Measurements from ENCODE around the gene ESYT3.

The ESYT3 gene

DNA sequence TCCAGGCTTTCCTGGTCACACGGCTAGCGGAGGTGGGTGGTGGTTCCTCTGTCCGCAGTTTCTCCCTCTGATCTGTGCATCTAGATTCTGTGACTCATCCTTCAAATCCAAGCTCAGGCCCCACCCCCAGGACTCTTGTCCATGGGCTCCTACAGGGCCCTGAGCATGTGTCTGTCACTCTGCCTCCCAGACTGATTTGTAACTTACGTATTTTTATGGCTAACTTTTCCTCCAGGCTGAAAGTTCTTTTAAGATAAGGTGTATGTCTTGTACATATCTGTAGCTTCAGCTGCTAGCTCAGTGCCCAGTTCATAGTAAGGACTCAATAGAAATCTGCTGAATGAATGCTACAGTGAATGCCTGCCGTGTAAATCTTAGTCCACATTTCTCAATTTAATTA lies 8.0 kb downstream of the ESYT3 start:
- H3K27ac ChIP-seq (ENCODE audit: insufficient read depth in 1 of 2, low read depth in 1 of 2, low read length in 2 of 2, poor library complexity in 1 of 2, severe bottlenecking in 2 of 2) = no peak overlapping the region
- H3K27me3 ChIP-seq (replicated peaks in 2 of 5; ENCODE audit: control insufficient read depth in 4 of 5, insufficient read depth in 5 of 5, low read length in 4 of 5) = peaks cover 0 to 7% (median 1%) of the 10 kb centered on the region in 5 experiments
- H3K36me3 ChIP-seq (ENCODE audit: control insufficient read depth in 4 of 4, insufficient read depth in 4 of 4, low read length in 3 of 4) = no peaks in the 10 kb centered on the region
- CTCF ChIA-PET = interaction anchor here (0.6 to 1.0 kb wide), 2 partner anchors 8 to 25 kb away, joined by 3 read pairs; partner anchors contain the start of gene ESYT3
- POLR2A ChIA-PET = no interaction called here
- no peak overlapping the region for H3K4me3 ChIP-seq (ENCODE audit: control insufficient read depth in 1 of 7, extremely low read depth in 1 of 7, insufficient read depth in 4 of 7, low read depth in 2 of 7, low read length in 6 of 7)
- H3K9me3 ChIP-seq (ENCODE audit: control extremely low read depth in 1 of 5, control insufficient read depth in 4 of 5, insufficient read depth in 2 of 5, low read depth in 1 of 5, low read length in 4 of 5) = no peaks in the 10 kb centered on the region
- WGBS (ENCODE audit: insufficient coverage) = 96% methylated on average over 3 of the region's 5 CpGs
- DNase-seq = peak in 1 of 3 donors; percentile 10
- no peaks in the 10 kb centered on the region for H3K4me1 ChIP-seq (ENCODE audit: control extremely low read depth in 1 of 4, control insufficient read depth in 4 of 4, insufficient read depth in 4 of 4, low read length in 3 of 4)

DNA sequence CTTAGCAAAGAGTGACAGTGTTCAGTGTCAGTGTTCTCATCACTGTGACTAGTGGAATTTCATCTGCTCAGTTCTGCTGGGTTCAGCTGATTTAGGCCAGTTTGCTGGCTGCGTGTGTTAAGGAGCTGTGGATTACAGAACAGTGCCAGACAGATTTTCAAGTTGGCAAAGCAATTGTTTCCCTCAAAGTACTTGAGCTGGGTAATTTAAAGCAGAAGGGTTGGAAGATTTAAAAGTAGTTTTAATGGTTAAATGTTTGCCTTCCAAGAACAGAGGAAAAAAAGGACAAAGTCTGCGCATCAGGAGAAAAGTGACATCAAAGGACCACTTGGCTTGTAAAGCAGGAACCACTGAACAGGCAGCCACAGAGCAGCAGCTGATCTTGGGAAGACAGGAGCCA lies 8.7 kb downstream of the ESYT3 start:
- no peaks in the 10 kb centered on the region for H3K36me3 ChIP-seq (ENCODE audit: control insufficient read depth in 4 of 4, insufficient read depth in 4 of 4, low read length in 3 of 4)
- peaks cover 0 to 4% (median 1%) of the 10 kb centered on the region in 5 experiments for H3K27me3 ChIP-seq (replicated peaks in 2 of 5; ENCODE audit: control insufficient read depth in 4 of 5, insufficient read depth in 5 of 5, low read length in 4 of 5)
- DNase-seq = no peak
- WGBS (ENCODE audit: insufficient coverage) = 100% methylated on average over 2 of the region's 2 CpGs
- H3K27ac ChIP-seq (ENCODE audit: insufficient read depth in 1 of 2, low read depth in 1 of 2, low read length in 2 of 2, poor library complexity in 1 of 2, severe bottlenecking in 2 of 2) = no peak overlapping the region
- POLR2A ChIA-PET = no interaction called here
- no peaks in the 10 kb centered on the region for H3K9me3 ChIP-seq (ENCODE audit: control extremely low read depth in 1 of 5, control insufficient read depth in 4 of 5, insufficient read depth in 2 of 5, low read depth in 1 of 5, low read length in 4 of 5)
- CTCF ChIA-PET = interaction anchor here (0.6 to 1.0 kb wide), 2 partner anchors 9 to 26 kb away, joined by 3 read pairs; partner anchors contain the start of gene ESYT3
- H3K4me3 ChIP-seq (ENCODE audit: control insufficient read depth in 1 of 7, extremely low read depth in 1 of 7, insufficient read depth in 4 of 7, low read depth in 2 of 7, low read length in 6 of 7) = no peak overlapping the region
- no peaks in the 10 kb centered on the region for H3K4me1 ChIP-seq (ENCODE audit: control extremely low read depth in 1 of 4, control insufficient read depth in 4 of 4, insufficient read depth in 4 of 4, low read length in 3 of 4)

DNA sequence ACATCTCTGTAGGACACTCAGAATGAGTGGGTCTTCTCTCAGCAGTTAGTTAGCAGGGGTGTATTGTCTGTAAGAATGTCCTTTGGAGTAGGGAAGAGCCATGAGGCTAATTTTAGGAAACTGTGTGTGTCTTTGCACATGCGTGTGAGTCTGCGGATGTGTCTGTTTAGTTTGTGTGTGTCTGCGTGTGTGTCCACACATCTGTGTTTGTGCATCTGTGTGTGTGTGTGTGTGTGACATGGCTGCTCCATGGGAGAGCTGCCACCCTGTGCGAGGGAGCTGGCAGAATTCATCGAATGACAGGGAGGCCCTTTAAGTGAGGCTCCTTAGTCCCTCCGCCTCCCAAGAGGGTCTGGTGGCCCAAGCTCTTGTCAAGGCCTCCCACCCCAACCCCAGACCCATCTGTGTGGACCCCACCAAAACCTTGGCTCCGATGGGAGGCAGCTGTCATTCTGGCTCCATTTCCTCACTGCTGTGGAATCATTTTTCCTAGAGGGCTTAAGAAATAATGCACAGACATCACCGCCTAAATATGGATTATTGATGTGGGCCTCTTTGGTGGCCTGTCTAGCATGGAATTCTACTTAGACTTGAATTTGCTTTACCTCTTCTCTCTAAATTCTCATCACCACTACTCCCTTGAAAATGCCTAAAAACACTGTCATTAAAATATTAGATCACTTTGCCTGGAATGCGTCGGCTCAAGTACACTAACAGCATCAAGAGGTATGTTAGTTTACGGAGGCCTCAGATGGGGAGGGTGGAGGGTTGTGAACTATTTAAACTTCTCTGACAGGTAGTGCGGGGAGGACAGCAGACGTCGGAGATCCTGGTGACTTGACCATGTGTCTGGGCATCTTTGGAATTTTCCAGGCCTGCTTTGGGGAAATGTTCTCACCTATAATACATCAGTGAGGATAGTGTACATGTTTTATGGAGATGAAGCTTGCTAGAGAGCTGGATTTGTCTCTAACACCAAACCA lies 9.4 kb downstream of the ESYT3 start:
- Histone ChIP-seq H3K4me3 (ENCODE audit: control insufficient read depth in 1 of 7, extremely low read depth in 1 of 7, insufficient read depth in 4 of 7, low read depth in 2 of 7, low read length in 6 of 7) (no peak overlapping the region), H3K27ac (ENCODE audit: insufficient read depth in 1 of 2, low read depth in 1 of 2, low read length in 2 of 2, poor library complexity in 1 of 2, severe bottlenecking in 2 of 2) (no peak overlapping the region), H3K27me3 (replicated peaks in 2 of 5; ENCODE audit: control insufficient read depth in 4 of 5, insufficient read depth in 5 of 5, low read length in 4 of 5) (peaks cover 0 to 4% (median 0%) of the 10 kb centered on the region in 5 experiments), H3K36me3 (ENCODE audit: control insufficient read depth in 4 of 4, insufficient read depth in 4 of 4, low read length in 3 of 4) (no peaks in the 10 kb centered on the region), H3K9me3 (ENCODE audit: control extremely low read depth in 1 of 5, control insufficient read depth in 4 of 5, insufficient read depth in 2 of 5, low read depth in 1 of 5, low read length in 4 of 5) (no peaks in the 10 kb centered on the region), H3K4me1 (ENCODE audit: control extremely low read depth in 1 of 4, control insufficient read depth in 4 of 4, insufficient read depth in 4 of 4, low read length in 3 of 4) (no peaks in the 10 kb centered on the region)
- no peak for DNase-seq
- ChIA-PET CTCF (no interaction called here), POLR2A (interaction anchor here (0.5 kb wide), 1 partner anchor 712 kb away, joined by 7 read pairs; no protein-coding TSS in a partner anchor)
- WGBS (ENCODE audit: insufficient coverage) = 98% methylated on average over 7 of the region's 14 CpGs

- H3K27me3 ChIP-seq (replicated peaks in 2 of 5; ENCODE audit: control insufficient read depth in 4 of 5, insufficient read depth in 5 of 5, low read length in 4 of 5) = no peaks in the 10 kb centered on the region
- no peaks in the 10 kb centered on the region for H3K36me3 ChIP-seq (ENCODE audit: control insufficient read depth in 4 of 4, insufficient read depth in 4 of 4, low read length in 3 of 4)
- no peaks in the 10 kb centered on the region for H3K9me3 ChIP-seq (ENCODE audit: control extremely low read depth in 1 of 5, control insufficient read depth in 4 of 5, insufficient read depth in 2 of 5, low read depth in 1 of 5, low read length in 4 of 5)
- no peak overlapping the region for H3K27ac ChIP-seq (ENCODE audit: insufficient read depth in 1 of 2, low read depth in 1 of 2, low read length in 2 of 2, poor library complexity in 1 of 2, severe bottlenecking in 2 of 2)
- ChIA-PET CTCF (interaction anchor here (0.8 to 1.6 kb wide), 4 partner anchors 10 to 478 kb away, joined by 3 to 8 read pairs (median 4); partner anchors contain the start of gene ESYT3), POLR2A (no interaction called here)
- peak in 2 of 3 donors; percentile 47 to 65 for DNase-seq
- WGBS (ENCODE audit: insufficient coverage) = 84% methylated on average over 7 of the region's 7 CpGs
- no peak overlapping the region for H3K4me3 ChIP-seq (ENCODE audit: control insufficient read depth in 1 of 7, extremely low read depth in 1 of 7, insufficient read depth in 4 of 7, low read depth in 2 of 7, low read length in 6 of 7)
- no peaks in the 10 kb centered on the region for H3K4me1 ChIP-seq (ENCODE audit: control extremely low read depth in 1 of 4, control insufficient read depth in 4 of 4, insufficient read depth in 4 of 4, low read length in 3 of 4)
Measured at GRCh38 chr3:138445236-138445635, 10.8 kb downstream of the ESYT3 start.

DNA sequence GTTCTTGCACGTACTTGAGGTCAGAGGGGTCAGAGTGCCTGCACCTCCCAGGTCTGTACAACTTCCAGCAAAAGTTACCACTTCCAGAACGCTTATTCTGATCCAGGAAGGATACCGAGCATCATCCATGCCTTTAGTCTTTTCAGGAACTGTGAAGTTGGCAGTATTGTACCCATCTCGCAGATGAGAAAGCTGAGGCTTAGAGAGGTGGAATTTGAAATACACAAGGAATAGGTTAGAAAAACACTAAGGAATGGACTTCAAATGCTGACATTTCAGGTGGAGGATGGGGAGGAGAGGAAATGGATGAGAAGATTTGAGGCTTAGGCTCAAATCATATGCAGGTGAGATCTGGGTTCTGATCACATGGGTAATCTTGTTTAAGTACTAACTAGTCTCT lies 11.2 kb downstream of the ESYT3 start:
- Histone ChIP-seq H3K4me1 (ENCODE audit: control extremely low read depth in 1 of 4, control insufficient read depth in 4 of 4, insufficient read depth in 4 of 4, low read length in 3 of 4) (no peaks in the 10 kb centered on the region), H3K9me3 (ENCODE audit: control extremely low read depth in 1 of 5, control insufficient read depth in 4 of 5, insufficient read depth in 2 of 5, low read depth in 1 of 5, low read length in 4 of 5) (no peaks in the 10 kb centered on the region), H3K36me3 (ENCODE audit: control insufficient read depth in 4 of 4, insufficient read depth in 4 of 4, low read length in 3 of 4) (no peaks in the 10 kb centered on the region), H3K27me3 (replicated peaks in 2 of 5; ENCODE audit: control insufficient read depth in 4 of 5, insufficient read depth in 5 of 5, low read length in 4 of 5) (no peaks in the 10 kb centered on the region), H3K4me3 (ENCODE audit: control insufficient read depth in 1 of 7, extremely low read depth in 1 of 7, insufficient read depth in 4 of 7, low read depth in 2 of 7, low read length in 6 of 7) (no peak overlapping the region), H3K27ac (ENCODE audit: insufficient read depth in 1 of 2, low read depth in 1 of 2, low read length in 2 of 2, poor library complexity in 1 of 2, severe bottlenecking in 2 of 2) (no peak overlapping the region)
- 95% methylated on average over 3 of the region's 4 CpGs for WGBS (ENCODE audit: insufficient coverage)
- POLR2A ChIA-PET = no interaction called here
- CTCF ChIA-PET = interaction anchor here (1.1 to 1.6 kb wide), 3 partner anchors 11 to 478 kb away, joined by 3 to 8 read pairs (median 5); partner anchors contain the start of gene ESYT3
- no peak for DNase-seq

- Histone ChIP-seq H3K4me3 (ENCODE audit: control insufficient read depth in 1 of 7, extremely low read depth in 1 of 7, insufficient read depth in 4 of 7, low read depth in 2 of 7, low read length in 6 of 7) (no peak overlapping the region), H3K27ac (ENCODE audit: insufficient read depth in 1 of 2, low read depth in 1 of 2, low read length in 2 of 2, poor library complexity in 1 of 2, severe bottlenecking in 2 of 2) (no peak overlapping the region), H3K9me3 (ENCODE audit: control extremely low read depth in 1 of 5, control insufficient read depth in 4 of 5, insufficient read depth in 2 of 5, low read depth in 1 of 5, low read length in 4 of 5) (no peaks in the 10 kb centered on the region), H3K27me3 (replicated peaks in 2 of 5; ENCODE audit: control insufficient read depth in 4 of 5, insufficient read depth in 5 of 5, low read length in 4 of 5) (no peaks in the 10 kb centered on the region), H3K4me1 (ENCODE audit: control extremely low read depth in 1 of 4, control insufficient read depth in 4 of 4, insufficient read depth in 4 of 4, low read length in 3 of 4) (no peaks in the 10 kb centered on the region), H3K36me3 (ENCODE audit: control insufficient read depth in 4 of 4, insufficient read depth in 4 of 4, low read length in 3 of 4) (no peaks in the 10 kb centered on the region)
- no CpG with 5 or more reads among the region's 3 CpGs for WGBS (ENCODE audit: insufficient coverage)
- ChIA-PET POLR2A (interaction anchor here (0.6 kb wide), 1 partner anchor 9 kb away, joined by 3 read pairs; no protein-coding TSS in a partner anchor), CTCF (no interaction called here)
- DNase-seq = no peak
Measured at GRCh38 chr3:138448631-138449030, 14.2 kb downstream of the ESYT3 start.

DNA sequence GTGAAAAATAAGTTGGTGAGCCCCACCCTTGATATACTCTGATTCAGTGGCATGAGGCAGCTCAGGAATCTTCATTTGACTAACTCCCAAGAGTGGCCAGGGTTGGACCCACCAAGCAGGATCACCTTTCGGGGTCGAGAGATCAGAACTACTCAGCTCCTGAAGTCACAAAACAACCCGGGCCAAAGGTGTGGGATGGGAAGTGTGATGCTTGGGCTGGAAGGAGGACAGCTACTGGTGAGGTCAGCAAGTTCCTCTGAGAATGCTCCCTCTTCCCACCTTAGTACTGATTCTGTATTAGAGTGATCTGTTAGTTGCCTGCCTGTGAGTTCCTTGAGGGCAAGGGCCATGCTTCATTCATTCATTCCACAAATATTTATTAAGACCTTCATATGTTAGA lies 15.1 kb downstream of the ESYT3 start:
- Histone ChIP-seq H3K4me1 (ENCODE audit: control extremely low read depth in 1 of 4, control insufficient read depth in 4 of 4, insufficient read depth in 4 of 4, low read length in 3 of 4) (no peaks in the 10 kb centered on the region), H3K9me3 (ENCODE audit: control extremely low read depth in 1 of 5, control insufficient read depth in 4 of 5, insufficient read depth in 2 of 5, low read depth in 1 of 5, low read length in 4 of 5) (no peaks in the 10 kb centered on the region), H3K4me3 (ENCODE audit: control insufficient read depth in 1 of 7, extremely low read depth in 1 of 7, insufficient read depth in 4 of 7, low read depth in 2 of 7, low read length in 6 of 7) (no peak overlapping the region), H3K27ac (ENCODE audit: insufficient read depth in 1 of 2, low read depth in 1 of 2, low read length in 2 of 2, poor library complexity in 1 of 2, severe bottlenecking in 2 of 2) (no peak overlapping the region), H3K36me3 (ENCODE audit: control insufficient read depth in 4 of 4, insufficient read depth in 4 of 4, low read length in 3 of 4) (no peaks in the 10 kb centered on the region), H3K27me3 (replicated peaks in 2 of 5; ENCODE audit: control insufficient read depth in 4 of 5, insufficient read depth in 5 of 5, low read length in 4 of 5) (no peaks in the 10 kb centered on the region)
- POLR2A ChIA-PET = no interaction called here
- no peak for DNase-seq
- CTCF ChIA-PET = interaction anchor here (1.3 to 1.5 kb wide), 2 partner anchors 15 to 474 kb away, joined by 3 to 4 read pairs; no protein-coding TSS in a partner anchor
- WGBS (ENCODE audit: insufficient coverage) = 96% methylated on average over 3 of the region's 3 CpGs

All from common myeloid progenitor, CD34-positive (primary cell).